ENCODE data around the gene CIRBP.
A peak's percentile ranks its signal among the peaks of the same experiment; 100 is the strongest.

CIRBP gene

GRCh38 chr19:1269478-1270212, 513 bp downstream of the CIRBP start:
- DNase-seq (ENCODE audit: low spot score), result peak; percentile 93
- TF ChIP-seq CTCF (IDR thresholded peaks at IDR 0.05; ENCODE audit: extremely low read depth, missing control alignments), result no peak

GRCh38 chr19:1270213-1270853, 1.2 kb downstream of the CIRBP start:
- no peak for TF ChIP-seq CTCF (IDR thresholded peaks at IDR 0.05; ENCODE audit: extremely low read depth, missing control alignments)
- DNase-seq (ENCODE audit: low spot score), result no peak

GRCh38 chr19:1270854-1271527, 1.9 kb downstream of the CIRBP start:
- no peak for DNase-seq (ENCODE audit: low spot score)
- no peak for TF ChIP-seq CTCF (IDR thresholded peaks at IDR 0.05; ENCODE audit: extremely low read depth, missing control alignments)

GRCh38 chr19:1271528-1272422, 2.6 kb downstream of the CIRBP start:
- TF ChIP-seq CTCF (IDR thresholded peaks at IDR 0.05; ENCODE audit: extremely low read depth, missing control alignments), result no peak

GRCh38 chr19:1272423-1273262, 3.5 kb downstream of the CIRBP start:
- DNase-seq (ENCODE audit: low spot score), result no peak
- no peak for TF ChIP-seq CTCF (IDR thresholded peaks at IDR 0.05; ENCODE audit: extremely low read depth, missing control alignments)

More at GRCh38 chr19:1271528-1272422, 2.6 kb downstream of the CIRBP start:
- DNase-seq (ENCODE audit: low spot score), result no peak

- no peak for DNase-seq (ENCODE audit: low spot score)
- TF ChIP-seq CTCF (IDR thresholded peaks at IDR 0.05; ENCODE audit: extremely low read depth, missing control alignments), result no peak
These were observed 4.3 kb downstream of the CIRBP start for GRCh38 chr19:1273263-1274041.

All from GM20000 (cell line).